GM18519 (cell line): ENCODE data around the gene SLC47A2.

ENCODE experiments used
- ATAC-seq: cut with Tn5 transposase; IDR thresholded peaks from one replicate; pipeline ENCODE4 v1.9.1; 2021; ENCODE audit warnings: mild to moderate bottlenecking, moderate library complexity; ENCODE audit not compliant: unreplicated experiment, low FRiP score

The SLC47A2 gene

GRCh38 chr17:19729900-19730299, 13.5 kb upstream of the SLC47A2 start:
- ATAC-seq: no peak

GRCh38 chr17:19728084-19728495, 11.7 kb upstream of the SLC47A2 start:
- no peak for ATAC-seq

- ATAC-seq: no peak
These were observed 11.2 kb upstream of the SLC47A2 start for GRCh38 chr17:19727501-19728078.

GRCh38 chr17:19726631-19727376, 10.4 kb upstream of the SLC47A2 start:
- ATAC-seq: no peak

- no peak for ATAC-seq
These were observed 9.1 kb upstream of the SLC47A2 start for GRCh38 chr17:19725486-19725885.

GRCh38 chr17:19724501-19725420, 8.4 kb upstream of the SLC47A2 start:
- ATAC-seq: no peak

GRCh38 chr17:19723964-19724363, 7.6 kb upstream of the SLC47A2 start:
- ATAC-seq: no peak

GRCh38 chr17:19720631-19721426, 4.4 kb upstream of the SLC47A2 start:
- no peak for ATAC-seq

GRCh38 chr17:19720210-19720475, 3.8 kb upstream of the SLC47A2 start:
- ATAC-seq: no peak

- ATAC-seq: no peak
These were observed 3.2 kb upstream of the SLC47A2 start for GRCh38 chr17:19719355-19720209.

- ATAC-seq: no peak
These were observed 2.4 kb upstream of the SLC47A2 start for GRCh38 chr17:19718613-19719354.

GRCh38 chr17:19718041-19718612, 1.7 kb upstream of the SLC47A2 start:
- ATAC-seq: no peak

GRCh38 chr17:19717411-19717908, 1.1 kb upstream of the SLC47A2 start:
- no peak for ATAC-seq

- no peak for ATAC-seq
These were observed 612 bp upstream of the SLC47A2 start for GRCh38 chr17:19717031-19717360.

GRCh38 chr17:19714542-19715411, 1.6 kb downstream of the SLC47A2 start:
- no peak for ATAC-seq

GRCh38 chr17:19713901-19714361, 2.5 kb downstream of the SLC47A2 start:
- ATAC-seq: no peak

- ATAC-seq: no peak
These were observed 2.9 kb downstream of the SLC47A2 start for GRCh38 chr17:19713462-19713861.
